Heart left ventricle (tissue), 13 donors: ENCODE data around the gene RBKS.

Experiments used
- CTCF ChIP-seq, 12 donors: fragments of 200-600 bp; sonication (generic) in 4 of 12; IDR thresholded peaks; one replicate each; pipeline versions ENCODE4 v1.5.0 to v1.8.0; 2018 to 2022; ENCODE audit warnings: antibody characterized with exemption in 12 of 12, mild to moderate bottlenecking in 5 of 12
- POLR2A ChIP-seq, 2 donors: fragments of 450-650 bp; IDR thresholded peaks; one replicate each; pipeline ENCODE4 v1.6.1; 2017; ENCODE audit warnings: antibody characterized with exemption in 2 of 2, mild to moderate bottlenecking in 2 of 2, moderate library complexity in 2 of 2
- donor health status: ischemic (EF 13 %, LVEDD 7.1; RV severe dilation, severe dysfunction).
- donor health status: DM: no; HTN: yes; CAD: no.
- donor health status: DM: no; HTN: no; CAD: no.
- donor health status: ischemic (EF 25% LVEDD 6.9; RV normal size, moderate dysfunction).
- donor health status: ischemic (EF 25% LVEDD 5.7; RV mildly dilated, moderate dysfunction).
- donor health status: ischemic (EF 35%, LVEDD 5.7; RV mildly dilated, moderate dysfunction).
- donor health status: nonischemic (EF 11% LVEDD 7.7; RV severe dilation, severe dysfunction).
- donor health status: DM: yes; HTN: yes; CAD: no.
- donor health status: PGD.
- donor health status: ischemic (EF 29% LVEDD 5.4; RV normal size, mild dysfunction).
- donor health status: nonischemic (EF 23%, LVEDD 6.1; RV moderate dilation, normal function).

GRCh38 chr2:27736031-27736889 is 153.9 kb downstream of the RBKS start:
- TF ChIP-seq CTCF (IDR thresholded peaks at IDR 0.05) (no peak), POLR2A (IDR thresholded peaks at IDR 0.05) (no peak)
